Aorta (tissue), 5 donors: Measurements from ENCODE around the gene ADAMTS17. TPM values are rescaled to one million over a fixed set of nuclear protein-coding genes. Genes with fewer than 3 reads are reported as not detected.

Source experiments
- ATAC-seq: fragments of 200-7000 bp; cut with Tn5 transposase; one replicate; pipeline ENCODE4 v1.9.1; 2022; ENCODE audit warnings: moderate library complexity; ENCODE audit not compliant: low FRiP score
- DNase-seq, 2 donors: peaks; one replicate each; pipeline ENCODE4 v3.0.0-alpha.2; 2020
- H3K27ac ChIP-seq, 2 donors: one replicate each; pipeline ENCODE4 v1.5.1; 2013; ENCODE audit warnings: low read length in 2 of 2, mild to moderate bottlenecking in 2 of 2, moderate library complexity in 2 of 2, control low read depth in 1 of 2, inconsistent platforms in 1 of 2, low read depth in 1 of 2
- H3K27me3 ChIP-seq, 2 donors: one replicate each; pipeline ENCODE4 v1.6.1; 2013; ENCODE audit warnings: control low read depth in 1 of 2, low read length in 1 of 2, mild to moderate bottlenecking in 1 of 2, moderate library complexity in 1 of 2; ENCODE audit not compliant: insufficient read depth in 2 of 2, control insufficient read depth in 1 of 2
- H3K36me3 ChIP-seq, 2 donors: one replicate each; pipeline ENCODE4 v1.6.1; 2013; ENCODE audit warnings: control low read depth in 1 of 2, low read length in 1 of 2, mild to moderate bottlenecking in 1 of 2; ENCODE audit not compliant: insufficient read depth in 2 of 2, control insufficient read depth in 1 of 2
- H3K4me1 ChIP-seq, 2 donors: one replicate each; pipeline ENCODE4 v1.6.1; 2013; ENCODE audit warnings: low read length in 2 of 2, control low read depth in 1 of 2, mild to moderate bottlenecking in 1 of 2, moderate library complexity in 1 of 2; ENCODE audit not compliant: insufficient read depth in 2 of 2, control insufficient read depth in 1 of 2
- H3K4me3 ChIP-seq, 2 donors: one replicate each; pipeline ENCODE4 v1.5.1; 2013; ENCODE audit warnings: low read length in 2 of 2, control low read depth in 1 of 2, mild to moderate bottlenecking in 1 of 2
- H3K9me3 ChIP-seq: one replicate; pipeline ENCODE4 v1.6.1; 2013; ENCODE audit warnings: mild to moderate bottlenecking, low read length; ENCODE audit not compliant: control insufficient read depth
- WGBS, 2 donors: extraction: QIAGEN DNeasy Blood & Tissue Kit; methylation state at CpG; one replicate each; pipeline ENCODE4 v1.1.7; 2013; 5-methylcytosine and 5-hydroxymethylcytosine counted together
- intact Hi-C, 2 donors: fragments of 100-400 bp; cut with DNase I; formaldehyde crosslinking; loops; one replicate each; pipeline versions ENCODE4 v1.14.2 to v1.15.0; 2022
- polyA plus RNA-seq, 2 donors: library from polyadenylated mRNA; stranded (reverse); fragments of 200-250 nt; gene quantifications; one replicate each; pipeline ENCODE4 v1.2.3, GENCODE V29; 2013
- total RNA-seq, 2 donors: library from RNA; stranded (reverse); fragmentation: NEBNext Ultra II Directional; extraction: Animal tissue kit (Norgen Biotek cat#: 25700); gene quantifications; one replicate each; pipeline ENCODE4 v1.2.1, GENCODE V29; 2021
- donor health status: healthy with polysubstance abuse.
- donor health status: Bipolar disorder and iron deficiency.
- donor health status: DM: no; HTN: no; CAD: no.
- donor health status: DM: no; HTN: no; CAD: no.
- donor health status: DM: yes; HTN: yes; CAD: no.

The ADAMTS17 gene
- total and polyA plus RNA-seq, 4 donors: 0.41 to 4.2 (median 1.8) TPM; not detected in 1

- DNase-seq: peak in 1 of 2 donors; percentile 68
- H3K36me3 ChIP-seq: no peaks in the 10 kb centered on the region
- no peak for ATAC-seq
- intact Hi-C loops: no loop called here
- no peaks in the 10 kb centered on the region for H3K27me3 ChIP-seq
- no peaks in the 10 kb centered on the region for H3K4me1 ChIP-seq
- WGBS, 2 donors: 92 to 95% methylated on average over 20 of the region's 20 CpGs
- no peak overlapping the region for H3K4me3 ChIP-seq
- no peak overlapping the region for H3K27ac ChIP-seq
- H3K9me3 ChIP-seq: no peaks in the 10 kb centered on the region
These were observed 85.4 kb downstream of the ADAMTS17 start for GRCh38 chr15:100256101-100256969.

- ATAC-seq (no peak), DNase-seq (peak in 1 of 2 donors; percentile 33)
- 96 to 98% methylated on average over 6 of the region's 6 CpGs for WGBS, 2 donors
- H3K27me3 ChIP-seq: no peaks in the 10 kb centered on the region
- H3K4me1 ChIP-seq: no peaks in the 10 kb centered on the region
- H3K4me3 ChIP-seq: no peak overlapping the region
- no peaks in the 10 kb centered on the region for H3K36me3 ChIP-seq
- intact Hi-C loops: no loop called here
- H3K27ac ChIP-seq: no peak overlapping the region
- H3K9me3 ChIP-seq: no peaks in the 10 kb centered on the region
These were observed 86.1 kb downstream of the ADAMTS17 start for GRCh38 chr15:100255644-100256043.

- DNase-seq (no peak), ATAC-seq (no peak)
- no peaks in the 10 kb centered on the region for H3K4me1 ChIP-seq
- H3K27me3 ChIP-seq: no peaks in the 10 kb centered on the region
- 72 to 84% methylated on average over 4 of the region's 4 CpGs for WGBS, 2 donors
- H3K36me3 ChIP-seq: no peaks in the 10 kb centered on the region
- H3K9me3 ChIP-seq: no peaks in the 10 kb centered on the region
- no peak overlapping the region for H3K27ac ChIP-seq
- H3K4me3 ChIP-seq: no peak overlapping the region
- intact Hi-C loops: no loop called here
These were observed 87.1 kb downstream of the ADAMTS17 start for GRCh38 chr15:100254691-100255090.

- Histone ChIP-seq H3K36me3 (no peaks in the 10 kb centered on the region), H3K9me3 (no peaks in the 10 kb centered on the region), H3K27ac (no peak overlapping the region), H3K27me3 (no peaks in the 10 kb centered on the region), H3K4me3 (no peak overlapping the region), H3K4me1 (no peaks in the 10 kb centered on the region)
- WGBS, 2 donors: 49 to 71% methylated on average over 5 of the region's 5 CpGs
- ATAC-seq (no peak), DNase-seq (no peak)
- intact Hi-C loops: no loop called here
These were observed 87.5 kb downstream of the ADAMTS17 start for GRCh38 chr15:100254285-100254684.

GRCh38 chr15:100253640-100254039, 88.1 kb downstream of the ADAMTS17 start:
- Histone ChIP-seq H3K27me3 (no peaks in the 10 kb centered on the region), H3K4me3 (no peak overlapping the region), H3K9me3 (no peaks in the 10 kb centered on the region), H3K27ac (no peak overlapping the region), H3K36me3 (no peaks in the 10 kb centered on the region), H3K4me1 (no peaks in the 10 kb centered on the region)
- intact Hi-C loops: no loop called here
- no peak for DNase-seq
- WGBS, 2 donors: 85 to 95% methylated on average over 1 of the region's 1 CpG
- ATAC-seq: no peak

- no peaks in the 10 kb centered on the region for H3K4me1 ChIP-seq
- DNase-seq (no peak), ATAC-seq (no peak)
- intact Hi-C loops: no loop called here
- no peak overlapping the region for H3K27ac ChIP-seq
- no peaks in the 10 kb centered on the region for H3K27me3 ChIP-seq
- no peak overlapping the region for H3K4me3 ChIP-seq
- 82 to 88% methylated on average over 9 of the region's 9 CpGs for WGBS, 2 donors
- no peaks in the 10 kb centered on the region for H3K36me3 ChIP-seq
- H3K9me3 ChIP-seq: no peaks in the 10 kb centered on the region
These were observed 88.9 kb downstream of the ADAMTS17 start for GRCh38 chr15:100252779-100253417.

- intact Hi-C loops: no loop called here
- no peak for DNase-seq
These were observed 89.4 kb downstream of the ADAMTS17 start for GRCh38 chr15:100252359-100252758.

GRCh38 chr15:100250176-100250800, 91.5 kb downstream of the ADAMTS17 start:
- Histone ChIP-seq H3K4me1 (peaks cover 0 to 4% of the 10 kb centered on the region in 2 donors), H3K4me3 (no peak overlapping the region), H3K27me3 (no peaks in the 10 kb centered on the region), H3K36me3 (no peaks in the 10 kb centered on the region), H3K27ac (no peak overlapping the region), H3K9me3 (no peaks in the 10 kb centered on the region)
- ATAC-seq (no peak), DNase-seq (no peak)
- intact Hi-C loops: no loop called here
- WGBS, 2 donors: 11 to 13% methylated on average over 10 of the region's 10 CpGs

More at GRCh38 chr15:100252359-100252758, 89.4 kb downstream of the ADAMTS17 start:
- Histone ChIP-seq H3K9me3 (no peaks in the 10 kb centered on the region), H3K36me3 (no peaks in the 10 kb centered on the region), H3K4me3 (no peak overlapping the region), H3K27me3 (no peaks in the 10 kb centered on the region), H3K4me1 (no peaks in the 10 kb centered on the region), H3K27ac (no peak overlapping the region)
- 82 to 83% methylated on average over 9 of the region's 9 CpGs for WGBS, 2 donors
- ATAC-seq: no peak
